HepG2 (cell line): Measurements from ENCODE around the gene DDRGK1. TPM values are rescaled to one million over a fixed set of nuclear protein-coding genes. Genes with fewer than 3 reads are reported as not detected.

Experiments used
- ATRX ChIP-seq: sonication (generic); formaldehyde crosslinking; IDR thresholded peaks from 2 replicates; pipeline ENCODE4 v1.4.0; 2020; ENCODE audit warnings: missing genetic modification reagents, borderline replicate concordance
- CREM ChIP-seq, 2 experiments: sonication (generic) in 1 of 2; formaldehyde crosslinking in 1 of 2; IDR thresholded peaks; 2 replicates each; pipeline versions ENCODE4 v1.4.0 to v1.6.1; 2016 to 2020; ENCODE audit warnings: antibody characterized with exemption in 1 of 2, mild to moderate bottlenecking in 1 of 2, missing genetic modification reagents in 1 of 2
- FLYWCH1 ChIP-seq: sonication (generic); formaldehyde crosslinking; IDR thresholded peaks from 2 replicates; pipeline ENCODE4 v1.8.1; 2023; ENCODE audit warnings: mild to moderate bottlenecking, missing genetic modification reagents
- GZF1 ChIP-seq: sonication (generic); formaldehyde crosslinking; IDR thresholded peaks from 2 replicates; pipeline ENCODE4 v1.5.1; 2020; ENCODE audit warnings: mild to moderate bottlenecking, missing genetic modification reagents
- HINFP ChIP-seq: sonication (generic); formaldehyde crosslinking; IDR thresholded peaks from 2 replicates; pipeline ENCODE4 v1.4.0; 2020; ENCODE audit warnings: low read depth, mild to moderate bottlenecking, missing genetic modification reagents
- KDM1A ChIP-seq: IDR thresholded peaks from 2 replicates; pipeline ENCODE4 v1.6.1; 2016; ENCODE audit warnings: missing compliant biosample characterization
- MXD3 ChIP-seq: IDR thresholded peaks from 2 replicates; pipeline ENCODE4 v1.6.1; 2016; ENCODE audit warnings: mild to moderate bottlenecking, missing biosample characterization, missing genetic modification reagents
- NCOA5 ChIP-seq: sonication (generic); formaldehyde crosslinking; IDR thresholded peaks from 2 replicates; pipeline ENCODE4 v1.4.0; 2020; ENCODE audit warnings: missing genetic modification reagents
- NFE2 ChIP-seq: sonication (generic); formaldehyde crosslinking; IDR thresholded peaks from 2 replicates; pipeline ENCODE4 v1.4.0; 2020; ENCODE audit warnings: missing genetic modification reagents
- NR2F2 ChIP-seq: IDR thresholded peaks from 2 replicates; pipeline ENCODE4 v1.6.1; 2012; ENCODE audit warnings: low read depth, inconsistent platforms, borderline replicate concordance
- NRL ChIP-seq: sonication (generic); formaldehyde crosslinking; IDR thresholded peaks from 2 replicates; pipeline ENCODE4 v1.5.0; 2020; ENCODE audit warnings: missing genetic modification reagents, mild to moderate bottlenecking, moderate library complexity, borderline replicate concordance
- PAWR ChIP-seq: sonication (generic); formaldehyde crosslinking; IDR thresholded peaks from 2 replicates; pipeline ENCODE4 v1.4.0; 2020; ENCODE audit warnings: missing genetic modification reagents, mild to moderate bottlenecking, borderline replicate concordance
- RFXAP ChIP-seq: sonication (generic); formaldehyde crosslinking; IDR thresholded peaks from 2 replicates; pipeline ENCODE4 v1.4.0; 2020; ENCODE audit warnings: missing genetic modification reagents, borderline replicate concordance
- STAT5B ChIP-seq: sonication (generic); formaldehyde crosslinking; IDR thresholded peaks from 2 replicates; pipeline ENCODE4 v1.4.0; 2020; ENCODE audit warnings: missing genetic modification reagents
- THAP8 ChIP-seq: sonication (generic); formaldehyde crosslinking; IDR thresholded peaks from 2 replicates; pipeline ENCODE4 v1.5.1; 2020; ENCODE audit warnings: missing genetic modification reagents, mild to moderate bottlenecking, borderline replicate concordance
- ZBTB20 ChIP-seq: sonication (generic); formaldehyde crosslinking; IDR thresholded peaks from 2 replicates; pipeline ENCODE4 v1.8.1; 2023; ENCODE audit warnings: missing genetic modification reagents, low read depth, mild to moderate bottlenecking, borderline replicate concordance
- ZBTB38 ChIP-seq: sonication (generic); formaldehyde crosslinking; IDR thresholded peaks from 2 replicates; pipeline ENCODE4 v1.5.1; 2020; ENCODE audit warnings: mild to moderate bottlenecking, missing genetic modification reagents
- ZBTB7A ChIP-seq: sonication (generic); formaldehyde crosslinking; IDR thresholded peaks from 2 replicates; pipeline ENCODE4 v1.8.0; 2022; ENCODE audit warnings: mild to moderate bottlenecking, missing genetic modification reagents
- ZC3H13 ChIP-seq: sonication (generic); formaldehyde crosslinking; IDR thresholded peaks from 2 replicates; pipeline ENCODE4 v1.8.1; 2023; ENCODE audit warnings: mild to moderate bottlenecking, missing genetic modification reagents, moderate library complexity
- ZMAT5 ChIP-seq: sonication (generic); formaldehyde crosslinking; IDR thresholded peaks from 2 replicates; pipeline ENCODE4 v1.5.0; 2020; ENCODE audit warnings: mild to moderate bottlenecking, low read depth, missing genetic modification reagents, borderline replicate concordance
- ZNF564 ChIP-seq: sonication (generic); formaldehyde crosslinking; IDR thresholded peaks from 2 replicates; pipeline ENCODE4 v1.8.1; 2023; ENCODE audit warnings: mild to moderate bottlenecking, missing genetic modification reagents
- ZNF629 ChIP-seq: sonication (generic); formaldehyde crosslinking; conservative IDR thresholded peaks from 2 replicates; pipeline ENCODE4 v1.5.0; 2020; ENCODE audit warnings: missing genetic modification reagents
- ZNF749 ChIP-seq: sonication (generic); formaldehyde crosslinking; IDR thresholded peaks from 2 replicates; pipeline ENCODE4 v1.8.0; 2022; ENCODE audit warnings: mild to moderate bottlenecking, missing genetic modification reagents, moderate library complexity, borderline replicate concordance
- ZNF772 ChIP-seq: sonication (generic); formaldehyde crosslinking; IDR thresholded peaks from 2 replicates; pipeline ENCODE4 v1.5.0; 2020; ENCODE audit warnings: mild to moderate bottlenecking, missing genetic modification reagents
- polyA plus RNA-seq, 8 experiments: library from polyadenylated mRNA; depleted of rRNA in 3 of 8; stranded (reverse) in 7 of 8; unstranded in 1 of 8; fragments of >200 nt; fragmentation: Illumina TruSeq in 4 of 8; extraction: Trizol in 4 of 8; gene quantifications; 2 replicates each; pipeline versions ENCODE4 v1.2.1 to v1.2.3, GENCODE V29; 2011 to 2016; ENCODE audit warnings: low read depth in 4 of 8, missing spikeins in 1 of 8, mixed read lengths in 1 of 8; ENCODE audit not compliant: insufficient read depth in 1 of 8
- total RNA-seq, 5 experiments: library from RNA; depleted of rRNA; stranded (reverse); fragments of >200 nt; fragmentation: Illumina TruSeq; extraction: Trizol; gene quantifications; 2 replicates each; pipeline ENCODE4 v1.2.3, GENCODE V29; 2016; ENCODE audit warnings: low read depth in 1 of 5
- TF ChIP-seq, protein P1 (sequence below): sonication (generic); formaldehyde crosslinking; IDR thresholded peaks from 2 replicates; pipeline ENCODE4 v1.9.0; 2021; ENCODE audit warnings: missing genetic modification reagents, borderline replicate concordance

DDRGK1 gene
- total and polyA plus RNA-seq, 2 of the 13 experiments (the other 11 are each of a cell fraction or from before 2014, with no cell fraction given) = 96.7 to 149 TPM

DNA sequence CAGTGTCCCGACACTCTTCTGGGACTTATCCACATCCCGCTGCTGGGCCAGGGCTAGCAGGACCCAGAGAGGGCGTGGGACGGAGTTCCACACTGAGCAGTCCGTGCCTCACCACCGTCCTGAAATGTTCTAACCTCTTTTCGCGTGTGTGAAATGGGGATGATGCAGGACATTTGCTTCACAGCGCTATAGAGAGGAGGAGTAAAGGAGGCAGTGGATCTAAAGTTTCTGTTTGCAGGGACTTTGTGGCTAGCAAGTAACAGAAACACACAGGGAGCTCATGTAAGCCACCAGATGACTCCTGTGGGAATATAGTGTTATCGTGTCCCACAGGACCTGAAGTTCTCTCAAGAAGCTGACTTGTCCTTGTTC lies 5.5 kb upstream of the DDRGK1 start (continued):
- TF ChIP-seq NRL (CRISPR knock-in tag) (no peak), ZBTB7A (CRISPR knock-in tag) (peak; percentile 24; the same call in 1 of the 2 replicates), ZNF564 (0 out of 2 replicates have a peak, but pooled peaks have one; percentile 16), FLYWCH1 (CRISPR knock-in tag) (0 out of 2 replicates have a peak, but pooled peaks have one; percentile 14), ZNF749 (0 out of 2 replicates have a peak, but pooled peaks have one; percentile 67), CREM (IDR thresholded peaks at IDR 0.05) (no peak), CREM (CRISPR knock-in tag; IDR thresholded peaks at IDR 0.05) (no peak), GZF1 (CRISPR knock-in tag) (0 out of 2 replicates have a peak, but pooled peaks have one; percentile 3), HINFP (peak; percentile 12; the same call in 1 of the 2 replicates), ZMAT5 (0 out of 2 replicates have a peak, but pooled peaks have one; percentile 4), PAWR (CRISPR knock-in tag) (0 out of 2 replicates have a peak, but pooled peaks have one; percentile 2), ZBTB20 (peak; percentile 14; the same call in 1 of the 2 replicates), ZNF772 (CRISPR knock-in tag) (peak; percentile 43), THAP8 (no peak), NR2F2 (0 out of 2 replicates have a peak, but pooled peaks have one; percentile 3), KDM1A (CRISPR knock-in tag) (0 out of 2 replicates have a peak, but pooled peaks have one; percentile 19), STAT5B (CRISPR knock-in tag) (peak; percentile 86; the same call in 1 of the 2 replicates), NCOA5 (0 out of 2 replicates have a peak, but pooled peaks have one; percentile 51), ZC3H13 (CRISPR knock-in tag) (0 out of 2 replicates have a peak, but pooled peaks have one; percentile 11), RFXAP (CRISPR knock-in tag) (no peak), MXD3 (0 out of 2 replicates have a peak, but pooled peaks have one; percentile 13), NFE2 (CRISPR knock-in tag) (0 out of 2 replicates have a peak, but pooled peaks have one; percentile 57), ZBTB38 (CRISPR knock-in tag) (no peak), ZNF629 (peak; percentile 60; the same call in 1 of the 2 replicates), ATRX (CRISPR knock-in tag) (no peak)
- TF ChIP-seq, protein P1, sequence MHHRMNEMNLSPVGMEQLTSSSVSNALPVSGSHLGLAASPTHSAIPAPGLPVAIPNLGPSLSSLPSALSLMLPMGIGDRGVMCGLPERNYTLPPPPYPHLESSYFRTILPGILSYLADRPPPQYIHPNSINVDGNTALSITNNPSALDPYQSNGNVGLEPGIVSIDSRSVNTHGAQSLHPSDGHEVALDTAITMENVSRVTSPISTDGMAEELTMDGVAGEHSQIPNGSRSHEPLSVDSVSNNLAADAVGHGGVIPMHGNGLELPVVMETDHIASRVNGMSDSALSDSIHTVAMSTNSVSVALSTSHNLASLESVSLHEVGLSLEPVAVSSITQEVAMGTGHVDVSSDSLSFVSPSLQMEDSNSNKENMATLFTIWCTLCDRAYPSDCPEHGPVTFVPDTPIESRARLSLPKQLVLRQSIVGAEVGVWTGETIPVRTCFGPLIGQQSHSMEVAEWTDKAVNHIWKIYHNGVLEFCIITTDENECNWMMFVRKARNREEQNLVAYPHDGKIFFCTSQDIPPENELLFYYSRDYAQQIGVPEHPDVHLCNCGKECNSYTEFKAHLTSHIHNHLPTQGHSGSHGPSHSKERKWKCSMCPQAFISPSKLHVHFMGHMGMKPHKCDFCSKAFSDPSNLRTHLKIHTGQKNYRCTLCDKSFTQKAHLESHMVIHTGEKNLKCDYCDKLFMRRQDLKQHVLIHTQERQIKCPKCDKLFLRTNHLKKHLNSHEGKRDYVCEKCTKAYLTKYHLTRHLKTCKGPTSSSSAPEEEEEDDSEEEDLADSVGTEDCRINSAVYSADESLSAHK (CRISPR knock-in tag) = peak; percentile 66; the same call in 1 of the 2 replicates
